Measurements from ENCODE around the gene ASIC3.

DNA sequence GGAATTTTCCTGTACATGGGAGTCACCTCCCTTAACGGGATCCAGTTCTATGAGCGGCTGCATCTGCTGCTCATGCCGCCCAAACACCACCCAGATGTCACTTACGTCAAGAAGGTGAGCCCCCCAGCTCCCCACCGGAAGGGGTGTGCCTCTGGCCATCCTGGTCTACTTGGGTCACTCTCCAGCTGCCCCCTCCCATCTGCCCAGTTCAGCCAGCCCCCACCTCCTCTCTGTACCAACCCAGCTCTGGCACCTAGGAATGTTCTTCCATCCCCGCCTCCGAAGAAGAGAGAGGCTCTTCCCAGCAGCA lies 27.3 kb downstream of the ASIC3 start:
- TF ChIP-seq, protein P1, sequence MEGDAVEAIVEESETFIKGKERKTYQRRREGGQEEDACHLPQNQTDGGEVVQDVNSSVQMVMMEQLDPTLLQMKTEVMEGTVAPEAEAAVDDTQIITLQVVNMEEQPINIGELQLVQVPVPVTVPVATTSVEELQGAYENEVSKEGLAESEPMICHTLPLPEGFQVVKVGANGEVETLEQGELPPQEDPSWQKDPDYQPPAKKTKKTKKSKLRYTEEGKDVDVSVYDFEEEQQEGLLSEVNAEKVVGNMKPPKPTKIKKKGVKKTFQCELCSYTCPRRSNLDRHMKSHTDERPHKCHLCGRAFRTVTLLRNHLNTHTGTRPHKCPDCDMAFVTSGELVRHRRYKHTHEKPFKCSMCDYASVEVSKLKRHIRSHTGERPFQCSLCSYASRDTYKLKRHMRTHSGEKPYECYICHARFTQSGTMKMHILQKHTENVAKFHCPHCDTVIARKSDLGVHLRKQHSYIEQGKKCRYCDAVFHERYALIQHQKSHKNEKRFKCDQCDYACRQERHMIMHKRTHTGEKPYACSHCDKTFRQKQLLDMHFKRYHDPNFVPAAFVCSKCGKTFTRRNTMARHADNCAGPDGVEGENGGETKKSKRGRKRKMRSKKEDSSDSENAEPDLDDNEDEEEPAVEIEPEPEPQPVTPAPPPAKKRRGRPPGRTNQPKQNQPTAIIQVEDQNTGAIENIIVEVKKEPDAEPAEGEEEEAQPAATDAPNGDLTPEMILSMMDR (IDR thresholded peaks at IDR 0.05; ENCODE audit: extremely low read depth in 1 of 2, insufficient read depth in 1 of 2, low read depth in 1 of 2, low read length in 2 of 2): no peak
- no peak for TF ChIP-seq POLR2AphosphoS5 (IDR thresholded peaks at IDR 0.05; ENCODE audit: insufficient read depth, low read depth, low read length)
- no peak for TF ChIP-seq POLR2A (IDR thresholded peaks at IDR 0.05; ENCODE audit: low read depth, low read length)
- no peak for TF ChIP-seq MYC (IDR thresholded peaks at IDR 0.05; ENCODE audit: low read depth, low read length)

Measured in endothelial cell of umbilical vein (primary cell).